Natural killer cell (primary cell): ENCODE results near the gene RAPGEF5. TPM values are rescaled to one million over a fixed set of nuclear protein-coding genes. Genes with fewer than 3 reads are reported as not detected.

Source experiments
- ATAC-seq, 3 donors: fragments of 150-1000 bp in 2 of 3; fragments of 200-7000 bp in 1 of 3; cut with Tn5 transposase; 1 replicate in 1 of 3; 2 replicates in 2 of 3; pipeline ENCODE4 v1.10.0; 2021; ENCODE audit warnings: mild to moderate bottlenecking in 2 of 3, moderate library complexity in 2 of 3
- DNase-seq, 2 donors: peaks; one replicate each; pipeline versions ENCODE4 v3.0.0 to v3.0.0-alpha.2; 2013 to 2021; ENCODE audit warnings: mixed read lengths in 1 of 2
- H3K27ac ChIP-seq: one replicate; pipeline ENCODE4 v1.5.1; 2013; ENCODE audit warnings: mild to moderate bottlenecking, low read length
- H3K27me3 ChIP-seq: one replicate; pipeline ENCODE4 v1.6.1; 2013; ENCODE audit warnings: low read length; ENCODE audit not compliant: control insufficient read depth, insufficient read depth
- H3K36me3 ChIP-seq: one replicate; pipeline ENCODE4 v1.6.1; 2013; ENCODE audit warnings: low read length; ENCODE audit not compliant: control insufficient read depth, insufficient read depth
- H3K4me1 ChIP-seq: one replicate; pipeline ENCODE4 v1.6.1; 2013; ENCODE audit warnings: low read length; ENCODE audit not compliant: control insufficient read depth, insufficient read depth
- H3K4me3 ChIP-seq: one replicate; pipeline ENCODE4 v1.5.1; 2013; ENCODE audit warnings: low read length
- H3K9me3 ChIP-seq: one replicate; pipeline ENCODE4 v1.6.1; 2013; ENCODE audit warnings: low read length; ENCODE audit not compliant: control insufficient read depth, insufficient read depth
- H3K27ac Mint-ChIP-seq, 2 donors: one replicate each; pipeline ENCODE4 v1.8.0; 2022; ENCODE audit warnings: mild to moderate bottlenecking in 2 of 2, mixed read lengths in 2 of 2, moderate library complexity in 1 of 2
- H3K27me3 Mint-ChIP-seq, 2 donors: one replicate each; pipeline ENCODE4 v1.8.0; 2022; ENCODE audit warnings: low read depth in 2 of 2, mixed read lengths in 2 of 2
- H3K36me3 Mint-ChIP-seq: one replicate; pipeline ENCODE4 v1.8.0; 2022; ENCODE audit warnings: mixed read lengths
- H3K4me1 Mint-ChIP-seq, 2 donors: one replicate each; pipeline ENCODE4 v1.8.0; 2022; ENCODE audit warnings: mixed read lengths in 2 of 2
- H3K4me3 Mint-ChIP-seq: one replicate; pipeline ENCODE4 v1.8.0; 2022; ENCODE audit warnings: mild to moderate bottlenecking, moderate library complexity, mixed read lengths
- H3K9me3 Mint-ChIP-seq, 2 donors: one replicate each; pipeline ENCODE4 v1.8.0; 2022; ENCODE audit warnings: mixed read lengths in 2 of 2
- CTCF ChIP-seq: fragments of 200-600 bp; IDR thresholded peaks from one replicate; pipeline ENCODE4 v1.8.0; 2022; ENCODE audit warnings: antibody characterized with exemption
- WGBS: methylation state at CpG from one replicate; pipeline ENCODE4 v1.1.7; 2013; ENCODE audit warnings: missing lambda C conversion rate; ENCODE audit not compliant: insufficient coverage; 5-methylcytosine and 5-hydroxymethylcytosine counted together
- intact Hi-C: fragments of 100-400 bp; cut with micrococcal nuclease; formaldehyde crosslinking; loops from one replicate; pipeline ENCODE4 v1.14.2; 2022
- total RNA-seq, 4 donors: library from RNA; stranded (reverse); fragments of 120-200 nt in 1 of 4; gene quantifications; one replicate each; pipeline versions ENCODE4 v1.2.3 to v1.2.4, GENCODE V29; 2013 to 2022

The RAPGEF5 gene
- total RNA-seq, 3 donors from 2014 or later (not counting 1 experiment from before 2014, with no cell fraction given) = 0.26 to 0.33 TPM; not detected in 1

- 95% methylated on average over 6 of the region's 7 CpGs for WGBS
- Mint-ChIP-seq H3K4me3 (no peak overlapping the region), H3K27ac (no peak overlapping the region), H3K4me1 (no peaks in the 10 kb centered on the region), H3K36me3 (no peaks in the 10 kb centered on the region), H3K27me3 (peaks cover 0 to 12% of the 10 kb centered on the region in 2 donors), H3K9me3 (no peaks in the 10 kb centered on the region)
- intact Hi-C loops = no loop called here
- H3K27me3 ChIP-seq = no peaks in the 10 kb centered on the region
- no peaks in the 10 kb centered on the region for H3K9me3 ChIP-seq
- no peak overlapping the region for H3K4me3 ChIP-seq
- H3K27ac ChIP-seq = no peak overlapping the region
- no peaks in the 10 kb centered on the region for H3K4me1 ChIP-seq
- TF ChIP-seq CTCF = no peak
- DNase-seq (no peak), ATAC-seq (no peak)
- no peaks in the 10 kb centered on the region for H3K36me3 ChIP-seq
These were observed 103.9 kb downstream of the RAPGEF5 start for GRCh38 chr7:22252936-22253536.

- Histone ChIP-seq H3K36me3 (no peaks in the 10 kb centered on the region), H3K27me3 (no peaks in the 10 kb centered on the region), H3K9me3 (no peaks in the 10 kb centered on the region), H3K4me3 (no peak overlapping the region), H3K4me1 (no peaks in the 10 kb centered on the region), H3K27ac (no peak overlapping the region)
- no peak overlapping the region for H3K4me3 Mint-ChIP-seq
- no peaks in the 10 kb centered on the region for H3K36me3 Mint-ChIP-seq
- TF ChIP-seq CTCF = no peak
- DNase-seq = no peak
- peaks cover 0 to 12% of the 10 kb centered on the region in 2 donors for H3K27me3 Mint-ChIP-seq
- no peak for ATAC-seq
- intact Hi-C loops = no loop called here
- no peaks in the 10 kb centered on the region for H3K4me1 Mint-ChIP-seq
- no peaks in the 10 kb centered on the region for H3K9me3 Mint-ChIP-seq
- H3K27ac Mint-ChIP-seq = no peak overlapping the region
- WGBS = 92% methylated on average over 2 of the region's 2 CpGs
These were observed 104.9 kb downstream of the RAPGEF5 start for GRCh38 chr7:22252016-22252415.

GRCh38 chr7:22251281-22251680 is 105.7 kb downstream of the RAPGEF5 start:
- no peaks in the 10 kb centered on the region for H3K4me1 ChIP-seq
- H3K36me3 ChIP-seq = no peaks in the 10 kb centered on the region
- ATAC-seq = no peak
- intact Hi-C loops = no loop called here
- H3K27me3 Mint-ChIP-seq = peaks cover 0 to 12% of the 10 kb centered on the region in 2 donors
- no peak for DNase-seq
- H3K9me3 ChIP-seq = no peaks in the 10 kb centered on the region
- no peak for TF ChIP-seq CTCF
- H3K4me3 Mint-ChIP-seq = no peak overlapping the region
- no peak overlapping the region for H3K27ac Mint-ChIP-seq
- no peak overlapping the region for H3K27ac ChIP-seq
- WGBS = 89% methylated on average over 2 of the region's 2 CpGs
- no peaks in the 10 kb centered on the region for H3K36me3 Mint-ChIP-seq
- H3K4me1 Mint-ChIP-seq = no peaks in the 10 kb centered on the region
- H3K27me3 ChIP-seq = no peaks in the 10 kb centered on the region
- H3K4me3 ChIP-seq = no peak overlapping the region
- no peaks in the 10 kb centered on the region for H3K9me3 Mint-ChIP-seq

GRCh38 chr7:22250390-22250789 is 106.6 kb downstream of the RAPGEF5 start:
- peaks cover 2 to 5% of the 10 kb centered on the region in 2 donors for H3K9me3 Mint-ChIP-seq
- no peak for TF ChIP-seq CTCF
- intact Hi-C loops = no loop called here
- Histone ChIP-seq H3K9me3 (no peaks in the 10 kb centered on the region), H3K4me1 (no peaks in the 10 kb centered on the region), H3K27ac (no peak overlapping the region), H3K36me3 (no peaks in the 10 kb centered on the region), H3K4me3 (no peak overlapping the region), H3K27me3 (no peaks in the 10 kb centered on the region)
- H3K27ac Mint-ChIP-seq = no peak overlapping the region
- no peak overlapping the region for H3K4me3 Mint-ChIP-seq
- WGBS = 93% methylated on average over 4 of the region's 4 CpGs
- H3K36me3 Mint-ChIP-seq = no peaks in the 10 kb centered on the region
- no peaks in the 10 kb centered on the region for H3K4me1 Mint-ChIP-seq
- DNase-seq (no peak), ATAC-seq (no peak)
- H3K27me3 Mint-ChIP-seq = peaks cover 0 to 12% of the 10 kb centered on the region in 2 donors
